CD4-positive, CD25-positive, alpha-beta regulatory T cell (primary cell): Measurements from ENCODE around the gene DOK7. TPM values are rescaled to one million over a fixed set of nuclear protein-coding genes. Genes with fewer than 3 reads are reported as not detected.

ENCODE experiments used
- ATAC-seq, 2 donors: fragments of 150-1000 bp; cut with Tn5 transposase; one replicate each; pipeline ENCODE4 v1.10.0; 2021; ENCODE audit warnings: low read depth in 2 of 2, moderate number of reproducible peaks in 2 of 2, moderate library complexity in 1 of 2
- DNase-seq, 3 donors: peaks; one replicate each; pipeline versions ENCODE4 v3.0.0 to v3.0.0-alpha.2; 2012 to 2022; ENCODE audit warnings: mixed read lengths in 1 of 3
- H3K27ac ChIP-seq: one replicate; pipeline ENCODE4 v1.7.0; 2013; ENCODE audit warnings: mild to moderate bottlenecking, low read length; ENCODE audit not compliant: insufficient read depth, poor library complexity, severe bottlenecking
- H3K27me3 ChIP-seq: one replicate; pipeline ENCODE4 v1.7.0; 2013; ENCODE audit warnings: low read length; ENCODE audit not compliant: control insufficient read depth, insufficient read depth
- H3K36me3 ChIP-seq: one replicate; pipeline ENCODE4 v1.7.0; 2013; ENCODE audit warnings: mild to moderate bottlenecking, low read length, moderate library complexity; ENCODE audit not compliant: control insufficient read depth, insufficient read depth
- H3K4me1 ChIP-seq: 2 replicates; pipeline ENCODE4 v1.7.0; 2013; ENCODE audit warnings: mild to moderate bottlenecking, low read length; ENCODE audit not compliant: insufficient read depth, control insufficient read depth, poor library complexity, severe bottlenecking
- H3K4me3 ChIP-seq: one replicate; pipeline ENCODE4 v1.7.0; 2013; ENCODE audit warnings: low read depth, mild to moderate bottlenecking, low read length, moderate library complexity
- H3K9me3 ChIP-seq, 2 experiments: 1 replicate in 1 of 2; 2 replicates in 1 of 2; pipeline ENCODE4 v1.7.0; 2013; ENCODE audit warnings: low read length in 2 of 2, mild to moderate bottlenecking in 1 of 2, moderate library complexity in 1 of 2; ENCODE audit not compliant: control insufficient read depth in 2 of 2
- H3K27ac Mint-ChIP-seq, 3 donors: one replicate each; pipeline ENCODE4 v1.8.0; 2020 to 2022; ENCODE audit warnings: mild to moderate bottlenecking in 3 of 3, mixed read lengths in 3 of 3, moderate library complexity in 2 of 3
- H3K27me3 Mint-ChIP-seq: one replicate; pipeline ENCODE4 v1.8.0; 2022; ENCODE audit warnings: mild to moderate bottlenecking, mixed read lengths
- H3K36me3 Mint-ChIP-seq: one replicate; pipeline ENCODE4 v1.8.0; 2020; ENCODE audit warnings: mixed read lengths
- H3K4me1 Mint-ChIP-seq, 4 donors: one replicate each; pipeline ENCODE4 v1.8.0; 2020 to 2022; ENCODE audit warnings: mixed read lengths in 4 of 4, mild to moderate bottlenecking in 1 of 4
- H3K4me3 Mint-ChIP-seq, 4 donors: one replicate each; pipeline ENCODE4 v1.8.0; 2020 to 2022; ENCODE audit warnings: mild to moderate bottlenecking in 4 of 4, mixed read lengths in 4 of 4, moderate library complexity in 3 of 4
- H3K9me3 Mint-ChIP-seq, 7 donors: one replicate each; pipeline ENCODE4 v1.8.0; 2020 to 2022; ENCODE audit warnings: mixed read lengths in 7 of 7, mild to moderate bottlenecking in 3 of 7, moderate library complexity in 2 of 7
- polyA plus RNA-seq, 4 donors: library from polyadenylated mRNA; unstranded; fragments of 300-500 nt; fragmentation: Illumina TruSeq; gene quantifications; one replicate each; pipeline ENCODE4 v1.2.3, GENCODE V29; 2021
- total RNA-seq: library from RNA; stranded (reverse); gene quantifications from one replicate; pipeline ENCODE4 v1.2.3, GENCODE V29; 2022

The DOK7 gene
- total and polyA plus RNA-seq, 5 donors from 2014 or later = 0.08 to 0.14 TPM; not detected in 3

- ATAC-seq (no peak), DNase-seq (no peak)
- Mint-ChIP-seq H3K4me1 (peaks cover 0 to 3% (median 0%) of the 10 kb centered on the region in 4 donors), H3K36me3 (peaks cover 12% of the 10 kb centered on the region), H3K4me3 (no peak overlapping the region), H3K9me3 (no peaks in the 10 kb centered on the region), H3K27ac (no peak overlapping the region), H3K27me3 (no peaks in the 10 kb centered on the region)
- Histone ChIP-seq H3K36me3 (no peaks in the 10 kb centered on the region), H3K27me3 (no peaks in the 10 kb centered on the region), H3K27ac (no peak overlapping the region), H3K9me3 (no peaks in the 10 kb centered on the region), H3K4me1 (no peaks in the 10 kb centered on the region), H3K4me3 (no peak overlapping the region)
These were observed 32.6 kb upstream of the DOK7 start for GRCh38 chr4:3430524-3430923.

GRCh38 chr4:3431446-3431993 lies 31.6 kb upstream of the DOK7 start:
- peaks cover 0 to 3% (median 0%) of the 10 kb centered on the region in 4 donors for H3K4me1 Mint-ChIP-seq
- no peaks in the 10 kb centered on the region for H3K27me3 Mint-ChIP-seq
- H3K27ac Mint-ChIP-seq = no peak overlapping the region
- H3K9me3 Mint-ChIP-seq = no peaks in the 10 kb centered on the region
- H3K4me3 ChIP-seq = no peak overlapping the region
- no peak overlapping the region for H3K4me3 Mint-ChIP-seq
- H3K27me3 ChIP-seq = no peaks in the 10 kb centered on the region
- H3K36me3 Mint-ChIP-seq = peaks cover 12% of the 10 kb centered on the region
- H3K9me3 ChIP-seq = no peaks in the 10 kb centered on the region
- DNase-seq (no peak), ATAC-seq (no peak)
- H3K27ac ChIP-seq = no peak overlapping the region
- no peaks in the 10 kb centered on the region for H3K4me1 ChIP-seq
- no peaks in the 10 kb centered on the region for H3K36me3 ChIP-seq

GRCh38 chr4:3432381-3432790 lies 30.7 kb upstream of the DOK7 start:
- Histone ChIP-seq H3K9me3 (no peaks in the 10 kb centered on the region), H3K27me3 (no peaks in the 10 kb centered on the region), H3K4me3 (no peak overlapping the region), H3K36me3 (no peaks in the 10 kb centered on the region), H3K27ac (no peak overlapping the region), H3K4me1 (no peaks in the 10 kb centered on the region)
- Mint-ChIP-seq H3K27ac (no peak overlapping the region), H3K4me1 (peaks cover 0 to 3% (median 0%) of the 10 kb centered on the region in 4 donors), H3K27me3 (no peaks in the 10 kb centered on the region), H3K4me3 (no peak overlapping the region), H3K36me3 (peaks cover 12% of the 10 kb centered on the region), H3K9me3 (no peaks in the 10 kb centered on the region)
- ATAC-seq (no peak), DNase-seq (no peak)

GRCh38 chr4:3433138-3433869 lies 29.8 kb upstream of the DOK7 start:
- Mint-ChIP-seq H3K4me3 (no peak overlapping the region), H3K27ac (no peak overlapping the region), H3K36me3 (peaks cover 10% of the 10 kb centered on the region), H3K9me3 (no peaks in the 10 kb centered on the region), H3K4me1 (peaks cover 0 to under 1% (median 0%) of the 10 kb centered on the region in 4 donors), H3K27me3 (no peaks in the 10 kb centered on the region)
- DNase-seq = no peak
- Histone ChIP-seq H3K9me3 (no peaks in the 10 kb centered on the region), H3K27me3 (no peaks in the 10 kb centered on the region), H3K27ac (no peak overlapping the region), H3K4me1 (no peaks in the 10 kb centered on the region), H3K36me3 (no peaks in the 10 kb centered on the region), H3K4me3 (no peak overlapping the region)
- no peak for ATAC-seq

- Mint-ChIP-seq H3K27me3 (no peaks in the 10 kb centered on the region), H3K36me3 (no peaks in the 10 kb centered on the region), H3K4me3 (no peak overlapping the region), H3K27ac (no peak overlapping the region), H3K4me1 (no peaks in the 10 kb centered on the region), H3K9me3 (no peaks in the 10 kb centered on the region)
- Histone ChIP-seq H3K27me3 (no peaks in the 10 kb centered on the region), H3K27ac (no peak overlapping the region), H3K4me3 (no peak overlapping the region), H3K4me1 (no peaks in the 10 kb centered on the region), H3K36me3 (no peaks in the 10 kb centered on the region), H3K9me3 (no peaks in the 10 kb centered on the region)
- no peak for DNase-seq
- ATAC-seq = no peak
These were observed 28.0 kb upstream of the DOK7 start for GRCh38 chr4:3434881-3435685.

- H3K36me3 Mint-ChIP-seq = no peaks in the 10 kb centered on the region
- Histone ChIP-seq H3K4me3 (no peak overlapping the region), H3K27ac (no peak overlapping the region), H3K9me3 (no peaks in the 10 kb centered on the region), H3K27me3 (no peaks in the 10 kb centered on the region), H3K4me1 (no peaks in the 10 kb centered on the region), H3K36me3 (no peaks in the 10 kb centered on the region)
- ATAC-seq (no peak), DNase-seq (no peak)
- no peaks in the 10 kb centered on the region for H3K4me1 Mint-ChIP-seq
- no peaks in the 10 kb centered on the region for H3K9me3 Mint-ChIP-seq
- peak overlapping the region in 1 of 3 donors; percentile 36 for H3K27ac Mint-ChIP-seq
- no peaks in the 10 kb centered on the region for H3K27me3 Mint-ChIP-seq
- H3K4me3 Mint-ChIP-seq = no peak overlapping the region
These were observed 27.5 kb upstream of the DOK7 start for GRCh38 chr4:3435686-3435956.

GRCh38 chr4:3436048-3436797 lies 26.9 kb upstream of the DOK7 start:
- Histone ChIP-seq H3K4me3 (no peak overlapping the region), H3K36me3 (no peaks in the 10 kb centered on the region), H3K27ac (no peak overlapping the region), H3K9me3 (no peaks in the 10 kb centered on the region), H3K4me1 (no peaks in the 10 kb centered on the region), H3K27me3 (no peaks in the 10 kb centered on the region)
- H3K27me3 Mint-ChIP-seq = no peaks in the 10 kb centered on the region
- no peaks in the 10 kb centered on the region for H3K36me3 Mint-ChIP-seq
- ATAC-seq (no peak), DNase-seq (no peak)
- H3K4me3 Mint-ChIP-seq = no peak overlapping the region
- no peaks in the 10 kb centered on the region for H3K9me3 Mint-ChIP-seq
- H3K27ac Mint-ChIP-seq = no peak overlapping the region
- H3K4me1 Mint-ChIP-seq = no peaks in the 10 kb centered on the region
